AG09309 (cell line): Measurements from ENCODE around the gene TNFRSF4.
"Not testable (repeated sequence)": the region's sequence is repeated elsewhere in the genome, so short reads cannot be mapped to it uniquely, and the experiment has no call there.

Experiments
- DNase-seq: peaks from one replicate; pipeline ENCODE4 v3.0.0-alpha.2; 2010; ENCODE audit warnings: low read depth
- H3K4me3 ChIP-seq: 2 replicates; pipeline ENCODE4 v1.5.1; 2011; ENCODE audit warnings: mild to moderate bottlenecking, low read depth, low read length, moderate library complexity; ENCODE audit not compliant: control insufficient read depth
- TF ChIP-seq, protein P1 (sequence below): IDR thresholded peaks from 2 replicates; pipeline ENCODE4 v1.5.1; 2011; ENCODE audit warnings: mild to moderate bottlenecking, low read depth, low read length, inconsistent platforms; ENCODE audit not compliant: insufficient read depth, control insufficient read depth; ENCODE audit errors: missing control alignments

TNFRSF4 gene

DNA sequence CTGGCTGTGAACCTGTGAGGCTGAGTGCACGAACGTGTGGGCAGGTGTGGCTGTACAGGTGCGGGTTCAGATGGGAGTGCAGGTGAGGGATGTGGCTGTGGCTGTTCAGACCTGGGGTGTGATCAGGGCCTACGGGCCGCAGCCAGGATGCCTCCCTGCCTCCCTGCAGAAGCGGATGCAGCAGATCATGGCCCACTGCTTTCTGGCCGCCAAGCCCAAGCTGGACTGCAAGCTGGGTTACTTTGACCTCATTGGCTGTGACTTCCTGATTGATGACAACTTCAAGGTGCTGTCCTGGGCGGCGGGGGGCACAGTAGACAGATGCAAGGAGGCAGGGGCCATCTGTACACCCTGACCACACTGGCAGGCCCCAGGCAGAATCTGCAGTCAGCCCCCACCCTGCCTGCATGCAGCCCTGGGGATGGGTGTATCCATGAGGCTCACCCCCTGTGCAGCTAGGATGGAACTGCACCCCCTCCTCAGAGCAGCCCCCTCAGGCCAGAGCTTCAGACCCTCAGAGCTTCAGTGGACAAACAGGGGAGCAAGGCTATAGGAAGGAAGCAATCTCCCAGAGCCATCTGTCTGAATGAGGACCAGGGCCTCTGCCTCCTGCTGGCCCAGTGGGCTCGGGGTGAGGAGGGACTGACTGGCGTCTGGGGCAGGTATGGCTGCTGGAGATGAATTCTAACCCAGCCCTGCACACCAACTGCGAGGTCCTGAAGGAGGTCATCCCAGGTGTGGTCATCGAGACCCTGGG, 17.3 kb downstream of the TNFRSF4 start:
- no peak for DNase-seq
- TF ChIP-seq, protein P1, sequence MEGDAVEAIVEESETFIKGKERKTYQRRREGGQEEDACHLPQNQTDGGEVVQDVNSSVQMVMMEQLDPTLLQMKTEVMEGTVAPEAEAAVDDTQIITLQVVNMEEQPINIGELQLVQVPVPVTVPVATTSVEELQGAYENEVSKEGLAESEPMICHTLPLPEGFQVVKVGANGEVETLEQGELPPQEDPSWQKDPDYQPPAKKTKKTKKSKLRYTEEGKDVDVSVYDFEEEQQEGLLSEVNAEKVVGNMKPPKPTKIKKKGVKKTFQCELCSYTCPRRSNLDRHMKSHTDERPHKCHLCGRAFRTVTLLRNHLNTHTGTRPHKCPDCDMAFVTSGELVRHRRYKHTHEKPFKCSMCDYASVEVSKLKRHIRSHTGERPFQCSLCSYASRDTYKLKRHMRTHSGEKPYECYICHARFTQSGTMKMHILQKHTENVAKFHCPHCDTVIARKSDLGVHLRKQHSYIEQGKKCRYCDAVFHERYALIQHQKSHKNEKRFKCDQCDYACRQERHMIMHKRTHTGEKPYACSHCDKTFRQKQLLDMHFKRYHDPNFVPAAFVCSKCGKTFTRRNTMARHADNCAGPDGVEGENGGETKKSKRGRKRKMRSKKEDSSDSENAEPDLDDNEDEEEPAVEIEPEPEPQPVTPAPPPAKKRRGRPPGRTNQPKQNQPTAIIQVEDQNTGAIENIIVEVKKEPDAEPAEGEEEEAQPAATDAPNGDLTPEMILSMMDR: no peak
- H3K4me3 ChIP-seq: no peak overlapping the region

DNA sequence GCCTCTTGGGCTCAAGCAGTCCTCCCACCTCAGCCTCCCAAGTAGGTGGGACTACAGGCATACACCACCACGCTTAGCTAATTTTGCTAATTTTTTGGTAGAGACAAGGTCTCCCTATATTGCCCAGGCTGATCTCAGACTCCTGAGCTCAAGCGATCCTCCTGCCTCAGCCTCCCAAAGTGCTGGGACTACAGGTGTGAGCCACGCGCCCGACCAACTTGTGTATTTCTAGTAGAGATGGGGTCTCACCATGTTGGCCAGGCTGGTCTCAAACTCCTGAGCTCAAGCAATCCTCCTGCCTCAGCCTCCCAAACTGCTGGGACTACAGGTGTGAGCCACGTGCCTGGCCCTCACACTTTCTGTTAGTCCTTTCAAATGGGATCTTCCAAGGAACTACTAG, 18.2 kb downstream of the TNFRSF4 start:
- not testable (repeated sequence) for H3K4me3 ChIP-seq, DNase-seq

DNA sequence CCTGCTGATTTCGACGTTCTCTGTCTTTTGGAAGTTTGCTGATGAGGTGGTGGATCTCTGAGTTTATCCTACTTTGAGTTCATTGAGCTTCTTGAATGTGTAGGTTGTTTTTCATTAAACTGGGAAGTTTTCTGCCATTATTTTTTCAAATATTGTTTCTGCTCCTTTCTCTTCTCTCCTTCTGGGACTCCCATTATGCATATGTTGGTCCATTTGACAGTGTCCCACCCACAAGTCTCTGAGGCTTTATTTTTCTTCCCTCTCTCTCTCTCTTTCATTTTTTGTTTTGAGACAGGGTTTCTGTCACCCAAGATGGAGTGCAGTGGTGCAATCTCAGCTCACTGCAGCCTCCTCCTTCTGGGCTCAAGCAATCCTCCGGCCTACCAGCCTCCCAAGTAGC, 19.2 kb downstream of the TNFRSF4 start:
- DNase-seq: no peak
- TF ChIP-seq, protein P1: no peak

DNA sequence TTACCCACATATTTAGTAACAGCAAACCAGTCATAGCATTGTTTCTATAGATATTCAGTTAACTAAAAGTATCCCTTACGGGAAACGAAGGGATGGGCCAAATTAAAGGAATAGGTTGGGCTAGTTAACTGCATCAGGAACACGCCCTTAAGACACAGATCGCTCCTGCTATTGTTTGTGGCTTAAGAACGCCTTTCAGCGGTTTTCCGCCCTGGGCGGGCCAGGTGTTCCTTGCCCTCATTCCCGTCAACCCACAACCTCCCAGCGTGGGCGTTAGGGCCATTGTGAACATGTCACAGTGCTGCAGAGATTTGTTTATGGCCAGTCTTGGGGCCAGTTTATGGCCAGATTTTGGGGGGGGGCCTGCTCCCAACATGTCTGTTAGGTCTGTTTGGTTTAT, 22.2 kb downstream of the TNFRSF4 start:
- TF ChIP-seq, protein P1: no peak
- no peak for DNase-seq
- H3K4me3 ChIP-seq: no peak overlapping the region

More for the DNA sequence above, 19.2 kb downstream of the TNFRSF4 start:
- H3K4me3 ChIP-seq: no peak overlapping the region

DNA sequence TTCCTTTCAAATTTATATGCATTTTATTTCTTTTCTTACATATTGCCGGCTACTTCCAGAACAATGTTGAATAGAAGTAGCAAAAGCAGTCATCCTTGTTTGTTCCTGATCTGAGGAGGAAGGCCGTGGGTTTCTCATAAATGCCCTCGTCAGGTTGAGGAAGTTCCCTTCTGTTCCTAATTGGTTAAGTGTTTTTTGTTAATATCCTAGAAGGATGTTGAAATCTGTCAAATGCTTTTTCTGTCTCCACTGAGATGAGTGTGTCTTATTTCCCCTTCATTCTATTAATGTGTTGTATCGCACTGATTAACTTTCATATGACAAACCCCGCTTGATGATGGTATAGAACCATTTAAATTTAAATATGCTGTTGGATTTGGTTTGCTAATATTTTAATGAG, 24.8 kb downstream of the TNFRSF4 start:
- no peak overlapping the region for H3K4me3 ChIP-seq
- DNase-seq: no peak
- TF ChIP-seq, protein P1: no peak

DNA sequence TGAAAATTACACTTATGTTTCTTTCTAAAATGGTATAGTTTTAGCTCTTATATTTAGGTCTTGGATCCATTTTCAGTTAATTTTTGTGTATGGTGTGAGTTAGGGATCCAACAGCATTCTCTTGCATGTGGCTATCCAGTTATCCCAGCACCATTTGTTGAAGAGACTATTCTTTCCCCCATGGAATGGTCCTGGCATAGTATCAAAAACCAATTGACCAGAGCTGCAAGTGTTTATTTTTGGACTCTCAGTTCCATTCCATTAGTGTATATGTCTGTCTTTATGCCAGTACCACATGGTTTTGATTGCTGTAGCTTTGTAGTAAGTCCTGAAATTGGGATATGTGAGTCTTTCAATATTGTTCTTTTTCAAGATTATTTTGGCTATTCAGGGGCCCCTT, 26.0 kb downstream of the TNFRSF4 start:
- no peak overlapping the region for H3K4me3 ChIP-seq
- DNase-seq: peak; percentile 18
- TF ChIP-seq, protein P1: no peak

DNA sequence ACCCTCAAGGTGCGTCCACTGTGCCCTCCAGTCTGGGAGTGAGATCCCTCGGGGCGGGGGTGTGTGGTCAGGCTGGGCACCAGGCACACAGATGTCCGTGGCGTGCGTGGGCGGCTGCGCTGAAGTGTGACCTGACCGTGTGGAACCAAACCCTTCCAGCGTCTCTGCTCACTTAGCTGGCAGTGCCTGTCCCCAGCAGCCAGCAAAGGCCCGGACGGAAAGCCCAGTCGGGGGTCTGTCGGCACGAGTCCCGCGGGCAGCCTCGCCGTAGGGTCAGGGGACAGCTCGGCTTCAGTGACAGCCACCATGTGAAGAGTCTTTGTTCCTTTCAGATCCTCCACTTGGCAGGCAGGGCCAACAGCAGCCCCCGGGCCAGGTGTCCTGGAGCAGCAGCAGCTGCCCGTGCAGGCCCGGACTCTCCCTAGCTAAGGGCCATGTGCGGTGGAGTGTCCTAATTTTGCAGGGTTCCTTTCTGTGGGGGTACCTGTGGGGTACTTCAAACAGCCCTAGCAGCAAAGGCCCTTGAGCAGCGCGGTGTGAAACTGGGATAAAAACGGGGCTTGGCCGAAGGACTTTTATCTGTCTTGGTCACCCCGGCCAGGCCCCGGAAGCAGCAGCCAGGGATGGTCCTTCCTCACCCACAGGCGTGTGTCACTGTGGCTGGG, 28.7 kb downstream of the TNFRSF4 start:
- DNase-seq: no peak
- TF ChIP-seq, protein P1: no peak

More for the DNA sequence above, 28.7 kb downstream of the TNFRSF4 start:
- no peak overlapping the region for H3K4me3 ChIP-seq
